Measurements from ENCODE around the gene YAF2. TPM values are rescaled to one million over a fixed set of nuclear protein-coding genes. Genes with fewer than 3 reads are reported as not detected.
"Not testable (repeated sequence)": the region's sequence is repeated elsewhere in the genome, so short reads cannot be mapped to it uniquely, and the experiment has no call there.

YAF2 gene
- total RNA-seq, 1 donor from 2014 or later, result 22.4 TPM

DNA sequence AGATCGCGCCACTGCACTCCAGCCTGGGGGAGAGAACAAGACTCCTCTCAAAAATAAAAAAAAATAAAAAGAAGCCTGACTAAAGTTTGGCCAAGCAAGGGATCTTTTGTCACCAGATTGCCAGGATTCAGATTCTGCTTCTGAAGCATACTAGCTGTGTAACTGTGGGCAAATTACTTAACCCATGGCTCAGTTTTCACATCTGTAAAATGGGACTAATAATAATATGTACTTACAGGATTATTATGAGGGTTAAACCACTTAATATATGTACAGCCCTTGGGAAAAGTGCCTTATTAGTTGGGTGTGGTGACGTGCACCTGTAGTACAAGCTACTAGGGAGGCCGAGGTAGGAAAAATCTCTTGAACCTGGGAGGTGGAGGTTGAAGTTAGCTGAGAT, 21.7 kb upstream of the YAF2 start:
- no peak overlapping the region for H3K9ac ChIP-seq
- no peak overlapping the region for H3K4me2 ChIP-seq
- Mint-ChIP-seq H3K4me3 (no peak overlapping the region), H3K36me3 (no peaks in the 10 kb centered on the region), H3K4me1 (no peaks in the 10 kb centered on the region), H3K27ac (no peak overlapping the region), H3K9me3 (no peaks in the 10 kb centered on the region), H3K27me3 (ENCODE audit: insufficient read depth, low read depth) (no peaks in the 10 kb centered on the region)
- no peaks in the 10 kb centered on the region for H3F3A ChIP-seq (ENCODE audit: low read depth)
- no peak overlapping the region for H3K27ac ChIP-seq
- H2AFZ ChIP-seq (replicated peaks), result no peak overlapping the region
- no peaks in the 10 kb centered on the region for H3K9me3 ChIP-seq (ENCODE audit: low read depth)
- H3K79me2 ChIP-seq (ENCODE audit: low read depth), result no peaks in the 10 kb centered on the region
- H3K4me1 ChIP-seq, result no peaks in the 10 kb centered on the region
- H3K36me3 ChIP-seq, result no peaks in the 10 kb centered on the region
- DNase-seq (ENCODE audit: low spot score), result no peak
- H3K27me3 ChIP-seq, result no peaks in the 10 kb centered on the region
- no peak overlapping the region for H3K4me3 ChIP-seq
- TF ChIP-seq EZH2phosphoT487 (IDR thresholded peaks at IDR 0.05), result no peak
- TF ChIP-seq, protein P1, sequence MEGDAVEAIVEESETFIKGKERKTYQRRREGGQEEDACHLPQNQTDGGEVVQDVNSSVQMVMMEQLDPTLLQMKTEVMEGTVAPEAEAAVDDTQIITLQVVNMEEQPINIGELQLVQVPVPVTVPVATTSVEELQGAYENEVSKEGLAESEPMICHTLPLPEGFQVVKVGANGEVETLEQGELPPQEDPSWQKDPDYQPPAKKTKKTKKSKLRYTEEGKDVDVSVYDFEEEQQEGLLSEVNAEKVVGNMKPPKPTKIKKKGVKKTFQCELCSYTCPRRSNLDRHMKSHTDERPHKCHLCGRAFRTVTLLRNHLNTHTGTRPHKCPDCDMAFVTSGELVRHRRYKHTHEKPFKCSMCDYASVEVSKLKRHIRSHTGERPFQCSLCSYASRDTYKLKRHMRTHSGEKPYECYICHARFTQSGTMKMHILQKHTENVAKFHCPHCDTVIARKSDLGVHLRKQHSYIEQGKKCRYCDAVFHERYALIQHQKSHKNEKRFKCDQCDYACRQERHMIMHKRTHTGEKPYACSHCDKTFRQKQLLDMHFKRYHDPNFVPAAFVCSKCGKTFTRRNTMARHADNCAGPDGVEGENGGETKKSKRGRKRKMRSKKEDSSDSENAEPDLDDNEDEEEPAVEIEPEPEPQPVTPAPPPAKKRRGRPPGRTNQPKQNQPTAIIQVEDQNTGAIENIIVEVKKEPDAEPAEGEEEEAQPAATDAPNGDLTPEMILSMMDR (IDR thresholded peaks at IDR 0.05), result no peak
- TF ChIP-seq EZH2 (IDR thresholded peaks at IDR 0.05), result no peak
- H4K20me1 ChIP-seq (ENCODE audit: low read depth), result no peaks in the 10 kb centered on the region

DNA sequence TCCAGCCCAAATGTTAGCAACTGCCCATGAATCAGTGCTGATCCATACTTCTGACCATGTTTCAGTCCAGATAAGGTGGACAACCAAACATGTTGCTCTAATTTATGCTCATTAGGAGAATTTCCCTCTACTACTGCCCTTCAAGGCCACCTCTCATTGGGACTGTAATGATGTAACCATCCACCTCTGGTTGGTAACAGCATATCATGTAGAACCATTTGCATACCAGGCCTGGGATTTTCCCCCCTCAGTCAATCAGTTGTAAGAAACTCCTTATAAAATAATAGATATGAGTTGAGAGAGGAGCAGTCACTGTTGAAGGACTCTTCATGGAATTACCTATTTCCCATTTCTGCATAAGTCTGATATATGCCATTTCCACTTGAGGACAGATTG, 17.8 kb upstream of the YAF2 start:
- H3K36me3 ChIP-seq, result no peaks in the 10 kb centered on the region
- H3K27ac ChIP-seq, result no peak overlapping the region

DNA sequence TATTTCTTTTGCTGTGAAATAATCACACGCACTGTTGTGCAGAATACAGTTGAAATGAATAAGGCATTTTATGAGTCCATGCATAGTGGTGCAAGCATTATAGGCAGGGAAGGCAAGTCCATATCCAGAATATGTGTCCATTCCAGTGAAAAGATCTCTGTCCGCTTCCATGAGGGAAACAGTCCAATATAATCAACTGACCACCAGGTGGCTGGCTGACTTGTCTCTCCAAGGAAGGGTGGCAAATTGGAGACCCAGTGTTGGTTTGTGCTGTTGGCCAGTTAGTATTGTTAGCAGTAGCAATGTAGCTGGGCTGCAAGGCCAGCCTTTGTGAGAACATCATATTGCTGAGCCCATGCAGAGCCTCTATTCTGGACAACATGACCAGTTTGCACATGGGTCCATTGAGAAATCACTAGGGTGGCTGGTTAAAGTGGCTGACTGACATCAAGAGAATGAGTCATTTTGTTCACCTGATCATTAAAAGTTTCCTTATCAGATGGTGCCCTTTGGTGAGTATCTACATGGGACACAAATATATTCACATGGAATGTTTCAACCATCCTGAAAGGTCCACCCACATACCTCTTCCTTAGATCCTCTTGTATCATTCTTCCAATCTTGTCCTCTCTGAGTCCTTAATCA, 17.3 kb upstream of the YAF2 start:
- Histone ChIP-seq H3K27ac (no peak overlapping the region), H3K9ac (no peak overlapping the region), H3K4me1 (no peaks in the 10 kb centered on the region), H3K79me2 (ENCODE audit: low read depth) (no peaks in the 10 kb centered on the region), H3F3A (ENCODE audit: low read depth) (no peaks in the 10 kb centered on the region), H3K4me3 (no peak overlapping the region), H3K36me3 (no peaks in the 10 kb centered on the region), H3K4me2 (no peak overlapping the region), H2AFZ (replicated peaks) (no peak overlapping the region), H3K9me3 (ENCODE audit: low read depth) (no peaks in the 10 kb centered on the region), H4K20me1 (ENCODE audit: low read depth) (no peaks in the 10 kb centered on the region), H3K27me3 (peaks cover 2% of the 10 kb centered on the region)
- no peaks in the 10 kb centered on the region for H3K4me1 Mint-ChIP-seq
- H3K27me3 Mint-ChIP-seq (ENCODE audit: insufficient read depth, low read depth), result no peaks in the 10 kb centered on the region
- no peaks in the 10 kb centered on the region for H3K36me3 Mint-ChIP-seq
- H3K27ac Mint-ChIP-seq, result no peak overlapping the region
- no peaks in the 10 kb centered on the region for H3K9me3 Mint-ChIP-seq
- no peak for TF ChIP-seq EZH2 (IDR thresholded peaks at IDR 0.05)
- TF ChIP-seq, protein P1 (IDR thresholded peaks at IDR 0.05), result no peak
- TF ChIP-seq EZH2phosphoT487 (IDR thresholded peaks at IDR 0.05), result no peak
- H3K4me3 Mint-ChIP-seq, result no peak overlapping the region
- DNase-seq (ENCODE audit: low spot score), result no peak

More for the DNA sequence above, 17.8 kb upstream of the YAF2 start:
- no peak overlapping the region for H3K4me3 Mint-ChIP-seq
- no peaks in the 10 kb centered on the region for H3K79me2 ChIP-seq (ENCODE audit: low read depth)
- no peaks in the 10 kb centered on the region for H4K20me1 ChIP-seq (ENCODE audit: low read depth)
- DNase-seq (ENCODE audit: low spot score), result no peak
- no peaks in the 10 kb centered on the region for H3K9me3 Mint-ChIP-seq
- H3K27me3 ChIP-seq, result no peaks in the 10 kb centered on the region
- H3K4me1 ChIP-seq, result no peaks in the 10 kb centered on the region
- H3K4me3 ChIP-seq, result no peak overlapping the region
- no peak overlapping the region for H2AFZ ChIP-seq (replicated peaks)
- TF ChIP-seq EZH2phosphoT487 (IDR thresholded peaks at IDR 0.05), result no peak
- TF ChIP-seq, protein P1 (IDR thresholded peaks at IDR 0.05), result no peak
- H3K9ac ChIP-seq, result no peak overlapping the region
- no peaks in the 10 kb centered on the region for H3K36me3 Mint-ChIP-seq
- H3K27me3 Mint-ChIP-seq (ENCODE audit: insufficient read depth, low read depth), result no peaks in the 10 kb centered on the region
- no peaks in the 10 kb centered on the region for H3F3A ChIP-seq (ENCODE audit: low read depth)
- H3K27ac Mint-ChIP-seq, result no peak overlapping the region
- H3K4me1 Mint-ChIP-seq, result no peaks in the 10 kb centered on the region
- no peak overlapping the region for H3K4me2 ChIP-seq
- H3K9me3 ChIP-seq (ENCODE audit: low read depth), result no peaks in the 10 kb centered on the region

DNA sequence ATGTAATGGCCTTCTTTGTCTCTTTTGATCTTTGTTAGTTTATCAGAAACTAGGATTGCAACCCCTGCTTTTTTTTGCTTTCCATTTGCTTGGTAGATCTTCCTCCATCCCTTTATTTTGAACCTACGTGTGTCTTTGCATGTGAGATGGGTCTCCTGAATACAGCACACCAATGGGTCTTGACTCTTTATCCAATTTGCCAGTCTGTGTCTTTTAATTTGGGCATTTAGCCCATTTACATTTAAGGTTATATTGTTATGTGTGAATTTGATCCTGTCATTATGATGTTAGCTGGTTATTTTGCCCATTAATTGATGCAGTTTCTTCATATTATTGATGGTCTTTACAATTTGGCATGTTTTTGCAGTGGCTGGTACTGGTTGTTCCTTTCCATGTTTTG, 14.6 kb upstream of the YAF2 start:
- not testable (repeated sequence) for H3K4me3 Mint-ChIP-seq; H4K20me1 ChIP-seq (ENCODE audit: low read depth); H3K9ac ChIP-seq; H3F3A ChIP-seq (ENCODE audit: low read depth); H2AFZ ChIP-seq (replicated peaks); H3K27ac Mint-ChIP-seq; H3K27ac ChIP-seq; H3K36me3 Mint-ChIP-seq; H3K4me2 ChIP-seq; H3K79me2 ChIP-seq (ENCODE audit: low read depth); H3K9me3 ChIP-seq (ENCODE audit: low read depth); H3K4me1 Mint-ChIP-seq; DNase-seq (ENCODE audit: low spot score); H3K4me1 ChIP-seq; H3K36me3 ChIP-seq; H3K9me3 Mint-ChIP-seq; H3K4me3 ChIP-seq; H3K27me3 Mint-ChIP-seq (ENCODE audit: insufficient read depth, low read depth)
- H3K27me3 ChIP-seq, result peaks cover 11% of the 10 kb centered on the region

DNA sequence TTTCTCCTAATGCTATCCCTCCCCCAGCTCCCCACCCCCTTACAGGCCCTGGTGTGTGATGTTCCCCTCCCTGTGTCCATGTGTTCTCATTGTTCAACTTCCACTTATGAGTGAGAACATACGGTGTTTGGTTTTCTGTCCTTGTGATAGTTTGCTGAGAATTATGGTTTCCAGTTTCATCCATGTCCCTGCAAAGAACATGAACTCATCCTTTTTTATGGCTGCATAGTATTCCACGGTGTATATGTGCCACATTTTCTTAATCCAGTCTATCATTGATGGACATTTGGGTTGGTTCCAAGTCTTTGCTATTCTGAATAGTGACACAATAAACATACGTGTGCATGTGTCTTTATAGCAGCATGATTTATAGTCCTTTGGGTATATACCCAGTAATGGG, 11.0 kb upstream of the YAF2 start:
- H2AFZ ChIP-seq (replicated peaks); DNase-seq (ENCODE audit: low spot score); H4K20me1 ChIP-seq (ENCODE audit: low read depth); H3K27me3 Mint-ChIP-seq (ENCODE audit: insufficient read depth, low read depth); H3K9me3 Mint-ChIP-seq; H3K27ac ChIP-seq; H3K4me1 Mint-ChIP-seq; H3K9me3 ChIP-seq (ENCODE audit: low read depth); H3K9ac ChIP-seq; H3K4me2 ChIP-seq; H3K4me3 Mint-ChIP-seq; H3K36me3 Mint-ChIP-seq; H3K36me3 ChIP-seq; H3K27ac Mint-ChIP-seq; H3K4me1 ChIP-seq; H3K79me2 ChIP-seq (ENCODE audit: low read depth); H3F3A ChIP-seq (ENCODE audit: low read depth); H3K4me3 ChIP-seq: not testable (repeated sequence)
- H3K27me3 ChIP-seq, result peaks cover 17% of the 10 kb centered on the region
